NCI-H2227 treated with DMSO at 0.1 percent for 48 hours (cell line): ENCODE measurements around the gene SAMD8.
A peak's percentile ranks its signal among the peaks of the same experiment; 100 is the strongest.

Experiments
- DNase-seq: peaks from one replicate; lab custom pipeline; 2025; lab: John Stamatoyannopoulos, UW

The SAMD8 gene

DNA sequence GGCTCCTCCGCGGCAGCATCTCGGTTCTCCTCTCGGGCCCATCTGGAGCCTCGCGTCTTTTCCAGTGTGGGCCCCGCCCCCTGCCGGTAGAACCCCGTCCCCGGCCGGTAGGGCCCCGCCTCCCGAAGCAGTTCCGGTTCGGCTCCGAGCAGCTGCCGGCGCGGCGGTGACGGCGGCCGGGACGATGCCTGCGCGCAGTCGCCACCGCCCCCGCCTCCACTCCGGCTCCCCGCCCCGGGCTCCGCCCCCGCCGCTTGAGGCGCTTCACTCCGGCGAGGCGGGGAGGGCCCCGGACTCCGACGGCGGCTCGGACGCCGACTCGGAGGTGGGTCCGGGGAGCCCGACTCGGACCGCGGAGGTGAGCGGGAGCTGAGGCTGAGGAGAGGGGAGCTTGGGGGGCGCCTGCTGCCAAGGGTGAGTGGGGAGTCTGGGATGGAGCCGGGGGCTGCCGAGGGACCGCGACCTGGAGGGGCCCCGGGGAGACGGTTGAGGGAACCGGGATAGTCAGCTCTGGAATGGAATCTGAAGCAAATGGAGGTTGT lies at the start of gene SAMD8:
Gene SAMD8 (plus strand): TSS at position 292 of the 542 bp plus-strand sequence. CDS start 38,873 bp downstream, outside the sequence.
- DNase-seq, result peak; percentile 87

GRCh38 chr10:75061709-75062505 lies 49.5 kb upstream of the SAMD8 start:
- no peak for DNase-seq

- no peak for DNase-seq
Measured at GRCh38 chr10:75062506-75063299, 48.8 kb upstream of the SAMD8 start.

DNA sequence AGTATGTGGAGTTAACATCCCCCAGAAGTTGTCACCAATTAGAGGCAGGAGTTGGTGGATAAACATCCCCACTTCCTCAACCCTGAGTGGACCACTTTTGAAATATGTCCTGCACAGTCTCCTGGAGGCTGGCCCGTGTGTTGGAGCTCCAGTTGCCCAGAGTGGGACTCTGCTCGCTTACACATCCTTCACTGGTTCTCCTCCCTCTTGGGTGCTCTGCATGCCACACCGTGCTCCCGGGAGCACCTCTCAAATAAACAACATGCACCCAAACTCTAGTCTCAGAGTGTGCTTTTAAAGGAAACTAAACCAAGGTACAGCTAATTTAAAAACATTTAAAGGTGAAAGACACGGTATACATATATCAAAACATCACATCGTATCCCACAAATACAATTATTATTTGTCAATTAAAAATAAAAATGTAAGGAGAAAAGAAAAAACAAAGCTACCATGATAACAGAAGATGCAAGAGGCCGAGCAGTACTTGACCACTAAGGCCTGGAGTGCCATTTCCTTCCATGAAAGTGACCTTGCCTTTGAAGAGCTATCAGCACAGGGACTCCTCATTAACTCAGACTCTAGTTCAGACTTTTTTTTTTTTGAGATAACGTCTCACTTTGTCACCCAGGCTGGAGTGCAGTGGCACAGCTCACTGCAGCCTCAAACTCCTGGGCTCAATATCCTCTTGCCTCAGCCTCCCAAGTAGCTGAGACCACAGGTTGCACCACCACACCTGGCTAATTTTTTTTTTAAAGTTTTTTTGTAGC lies 47.8 kb upstream of the SAMD8 start:
- DNase-seq, result no peak

GRCh38 chr10:75065076-75065475 lies 46.4 kb upstream of the SAMD8 start:
- no peak for DNase-seq

- DNase-seq, result no peak
Measured at GRCh38 chr10:75066271-75066670, 45.2 kb upstream of the SAMD8 start.

DNA sequence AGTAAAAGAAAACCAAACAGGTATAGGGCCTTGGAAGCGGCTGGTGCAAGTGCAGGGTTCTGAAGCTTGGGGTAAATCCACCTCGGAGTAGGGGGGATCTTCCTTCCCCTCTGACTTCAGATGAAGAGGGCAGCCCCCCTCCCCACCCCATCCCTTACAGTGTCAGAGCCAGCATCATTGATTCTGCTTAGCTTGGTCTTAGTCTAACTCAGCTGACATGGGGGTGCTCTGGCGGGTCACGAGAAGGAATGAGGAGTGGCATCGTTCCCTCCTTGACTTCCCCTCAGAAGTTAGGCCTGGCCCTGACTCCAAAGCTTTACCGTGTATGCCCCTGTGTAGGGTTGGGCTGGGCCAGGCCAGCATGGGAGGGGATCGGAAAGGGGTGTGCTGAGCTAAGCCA lies 44.2 kb upstream of the SAMD8 start:
- DNase-seq, result no peak

- DNase-seq, result no peak
Measured at GRCh38 chr10:75068523-75068922, 42.9 kb upstream of the SAMD8 start.

DNA sequence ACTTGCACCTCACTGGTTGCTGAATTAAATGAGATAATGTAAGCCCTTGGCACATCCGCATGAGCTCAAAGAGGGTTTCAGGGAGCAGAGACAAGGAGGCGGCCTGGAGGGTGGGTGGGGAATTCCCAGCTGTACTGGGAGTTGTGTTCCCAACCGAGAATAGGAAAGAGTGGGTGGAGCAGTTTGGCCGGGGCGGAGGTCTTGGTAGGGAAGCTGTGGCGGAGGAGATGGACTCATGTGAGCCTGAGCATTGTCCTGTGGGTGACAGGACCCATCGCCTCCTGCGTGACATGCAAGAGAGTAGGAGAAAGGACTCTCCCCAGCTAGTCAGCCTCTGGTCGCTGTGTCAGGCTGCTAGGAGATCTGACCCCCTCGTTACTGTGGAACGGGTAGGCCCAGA lies 41.0 kb upstream of the SAMD8 start:
- DNase-seq, result no peak

- DNase-seq, result peak; percentile 50
Measured at GRCh38 chr10:75070961-75071428, 40.5 kb upstream of the SAMD8 start.

GRCh38 chr10:75071756-75072155 lies 39.7 kb upstream of the SAMD8 start:
- DNase-seq, result no peak

- DNase-seq, result no peak
Measured at GRCh38 chr10:75072727-75073126, 38.7 kb upstream of the SAMD8 start.

GRCh38 chr10:75073442-75073841 lies 38.0 kb upstream of the SAMD8 start:
- no peak for DNase-seq

DNA sequence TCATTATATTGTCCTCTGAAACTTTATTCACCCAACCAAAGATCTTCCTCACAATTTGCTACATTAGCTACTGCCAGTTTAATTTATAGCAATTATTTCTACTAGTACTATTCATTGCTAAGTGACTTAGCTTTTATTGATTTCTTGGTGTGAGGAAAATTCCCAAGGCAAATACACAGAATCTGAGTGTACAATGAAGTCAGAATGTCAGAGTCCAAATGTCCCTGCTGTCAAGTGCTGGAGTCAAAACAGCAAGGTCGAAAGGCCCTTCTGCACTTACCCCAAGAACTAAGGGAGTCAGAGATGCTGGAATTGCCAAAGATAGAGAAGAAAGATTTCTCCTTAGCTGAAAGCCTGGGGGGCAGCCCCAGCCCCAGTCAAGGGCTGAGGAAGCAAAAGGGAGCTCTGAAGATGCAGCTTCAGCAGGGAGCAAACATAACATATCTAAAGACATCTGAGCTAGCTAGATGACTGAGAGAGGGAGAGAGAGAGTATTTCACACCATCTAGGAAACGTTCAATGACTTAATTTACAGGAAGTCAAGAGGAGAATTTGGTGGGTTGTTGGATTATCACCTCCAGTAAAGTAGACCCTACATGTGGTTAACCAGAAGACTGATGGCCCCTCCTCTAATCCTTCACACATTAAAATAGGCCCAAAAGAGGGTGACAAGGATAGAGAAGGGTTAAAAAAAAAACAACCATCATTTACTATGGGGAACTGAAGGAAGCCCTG lies 36.6 kb upstream of the SAMD8 start:
- DNase-seq, result no peak

DNA sequence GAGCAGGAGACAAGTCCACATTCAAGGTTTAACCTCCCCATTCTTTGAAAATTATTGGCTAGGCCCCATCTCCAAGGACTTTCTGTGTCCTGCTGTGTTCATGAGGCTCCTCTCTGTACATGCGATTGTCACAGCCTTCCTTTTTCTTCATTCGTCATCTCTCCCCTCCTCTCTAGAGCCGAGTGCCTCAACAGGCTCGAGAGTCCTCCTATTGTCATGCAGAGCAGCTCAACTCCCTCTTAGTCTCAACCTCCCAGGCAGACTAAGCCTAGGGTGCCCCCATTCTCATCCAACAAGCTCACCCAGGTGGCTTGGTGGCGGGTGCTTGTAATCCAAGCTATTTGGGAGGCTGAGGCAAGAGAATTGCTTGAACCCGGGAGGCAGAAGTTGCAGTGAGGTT lies 35.1 kb upstream of the SAMD8 start:
- DNase-seq, result no peak

DNA sequence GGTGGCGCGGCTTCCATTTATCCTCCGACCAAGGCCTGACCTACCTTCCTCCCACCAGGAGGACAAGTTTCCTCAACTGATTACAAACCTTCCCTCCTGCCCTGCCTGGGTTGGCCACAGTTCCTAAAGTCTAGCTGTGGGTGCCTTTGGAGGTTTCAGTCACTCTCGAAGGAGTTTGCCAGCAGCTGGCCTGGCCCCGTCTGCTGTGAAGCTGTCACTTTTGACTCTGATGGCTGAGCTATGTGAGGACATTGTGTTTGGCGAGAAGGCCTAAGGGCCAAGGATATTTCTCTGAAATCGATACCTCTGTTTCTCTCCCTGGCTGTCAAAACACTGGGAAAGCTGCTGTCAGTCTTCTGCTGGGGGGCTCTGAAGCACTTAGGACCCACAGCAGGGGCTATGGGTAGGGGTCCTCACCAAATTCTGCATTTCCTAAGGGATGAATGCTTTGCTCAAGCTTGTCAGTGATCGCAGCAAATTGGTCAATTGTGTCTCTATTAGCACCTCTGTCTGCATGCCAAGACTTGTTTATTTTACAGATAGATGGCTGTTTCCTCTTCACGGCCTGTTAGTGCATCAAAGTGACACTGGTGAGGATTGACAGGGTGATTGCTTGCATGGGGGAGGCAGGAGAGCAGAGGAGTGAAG lies 31.9 kb upstream of the SAMD8 start:
- no peak for DNase-seq

DNA sequence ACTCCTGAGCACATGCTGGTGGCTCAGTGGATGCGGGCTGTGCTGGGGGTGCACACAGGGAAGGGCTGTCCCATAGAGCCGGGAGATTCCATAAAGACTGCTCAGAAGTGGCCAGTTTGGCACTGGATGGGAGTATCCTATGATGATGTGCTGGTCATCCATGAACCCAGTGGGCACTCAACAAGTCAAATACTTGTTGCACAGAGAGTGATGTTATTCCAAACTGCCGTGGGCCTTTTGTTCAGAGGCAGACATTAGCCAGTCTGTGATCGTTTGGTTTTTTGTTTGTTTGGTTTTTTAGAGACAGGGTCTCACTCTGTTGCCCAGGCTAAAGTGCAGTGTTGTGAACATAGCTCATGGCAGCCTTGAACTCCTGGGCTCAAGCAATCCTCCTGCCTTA lies 30.9 kb upstream of the SAMD8 start:
- DNase-seq, result no peak

DNA sequence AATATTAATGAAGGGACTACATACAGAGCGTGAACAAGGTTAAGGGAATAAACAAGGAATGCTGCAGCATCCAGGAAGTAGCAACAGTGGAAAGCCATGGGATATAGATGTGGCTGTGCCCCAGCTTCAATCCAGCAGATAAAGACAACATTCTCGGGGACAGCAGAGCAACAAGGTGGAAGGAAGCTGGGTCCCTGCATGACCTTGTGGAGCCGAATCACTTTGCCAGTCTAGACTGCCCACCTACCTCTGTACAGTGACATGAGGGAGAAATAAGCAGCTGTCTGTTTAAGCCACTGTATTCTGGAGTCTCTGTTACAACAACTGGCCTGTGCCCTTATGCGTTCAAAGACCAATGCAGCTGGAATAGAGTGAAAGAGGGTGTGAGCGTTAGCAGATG lies 30.1 kb upstream of the SAMD8 start:
- DNase-seq, result no peak

DNA sequence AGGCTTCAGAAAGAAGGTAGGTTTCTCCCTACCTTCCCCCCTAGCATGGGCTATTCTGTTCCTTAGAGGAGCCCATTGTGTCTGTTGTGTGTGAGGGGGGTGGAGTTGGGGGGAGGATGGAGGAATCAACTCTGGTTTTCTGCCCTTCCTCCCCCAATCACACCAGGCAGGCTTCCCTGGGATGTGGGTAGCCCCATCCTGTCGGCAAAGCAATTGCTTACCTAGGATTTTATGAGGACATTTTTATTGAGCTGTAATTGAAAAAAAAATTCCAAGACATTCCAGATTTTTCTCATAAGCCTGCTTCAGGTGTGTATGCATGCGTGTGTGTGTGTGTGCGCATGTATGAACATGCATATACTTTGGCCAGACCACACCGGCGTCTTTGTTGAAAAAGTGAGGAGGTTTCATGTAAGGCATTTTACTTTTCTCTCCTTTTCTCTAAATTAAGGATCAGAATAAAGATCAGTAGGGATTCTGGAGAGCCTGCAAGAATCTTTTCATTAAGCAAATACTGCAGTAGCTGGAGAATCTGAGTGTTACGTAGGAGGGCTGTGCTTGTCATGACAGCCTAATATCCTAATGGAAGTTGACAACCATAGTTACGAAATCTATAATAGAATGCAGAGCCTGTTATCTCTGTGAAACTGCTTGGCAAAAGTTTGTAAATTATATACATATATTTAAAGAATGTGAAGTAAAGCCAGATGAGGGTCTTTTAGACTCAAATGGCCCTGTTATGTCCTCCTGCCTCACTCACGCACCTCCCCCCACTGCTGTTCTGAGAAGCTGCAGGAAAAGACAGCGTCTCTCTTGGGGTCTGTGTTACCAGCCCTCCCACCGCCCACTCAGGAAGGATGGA lies 27.3 kb upstream of the SAMD8 start:
- DNase-seq, result no peak

DNA sequence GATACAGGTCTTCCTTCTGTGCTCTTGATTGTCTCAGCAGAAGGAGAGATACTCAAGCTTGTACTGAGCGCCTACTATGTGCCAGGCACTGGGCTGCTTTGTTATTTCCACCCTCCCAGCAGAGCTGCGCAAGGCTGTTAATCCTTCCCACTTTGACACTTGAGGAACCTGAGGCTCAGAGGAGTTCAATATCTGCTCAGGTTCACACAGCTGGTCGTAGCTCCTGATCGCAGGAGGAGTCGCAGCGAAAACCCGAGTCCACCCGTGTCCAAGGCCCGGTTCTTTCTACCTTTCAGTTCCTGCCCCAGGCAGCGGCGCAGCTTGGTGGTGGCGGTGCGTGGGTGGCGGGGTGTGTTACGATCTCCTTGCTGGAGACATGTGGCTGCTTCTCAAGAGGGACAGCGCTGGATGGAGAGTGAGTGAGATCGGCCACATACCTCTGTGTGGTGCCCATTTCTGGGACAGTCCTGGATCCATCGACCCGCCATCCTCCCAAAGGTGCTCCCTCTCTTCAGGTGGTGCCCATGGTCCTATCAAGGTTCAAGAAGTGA lies 26.5 kb upstream of the SAMD8 start:
- no peak for DNase-seq
